ENCODE data around the gene BCL11A.

DNA sequence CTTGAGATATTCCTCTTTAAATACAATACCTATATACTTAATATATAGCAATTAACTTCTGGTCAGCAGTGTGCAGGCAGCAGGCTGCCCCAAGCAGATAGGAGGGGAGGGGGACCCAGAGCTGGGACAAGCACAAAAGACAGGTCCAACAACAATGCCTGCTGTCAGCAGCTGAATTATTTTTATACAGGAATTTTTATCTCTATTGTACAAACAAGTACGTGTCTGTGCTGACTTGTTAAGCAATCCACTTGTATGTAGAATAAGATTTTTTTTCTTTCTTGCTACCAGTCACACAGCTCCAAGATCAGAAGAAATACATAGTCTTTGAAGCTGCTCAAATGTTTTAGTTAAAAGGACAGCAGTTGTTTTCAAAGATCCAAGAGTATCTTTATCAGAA lies 16.7 kb downstream of the BCL11A start:
- TF ChIP-seq EZH2phosphoT487 (IDR thresholded peaks at IDR 0.05; ENCODE audit: insufficient read depth, low read depth) (no peak), EZH2 (IDR thresholded peaks at IDR 0.05; ENCODE audit: insufficient read depth, poor library complexity, severe bottlenecking) (no peak)

All from GM23248 (cell line).